NCI-H774 (cell line): ENCODE data around the gene ARHGEF18.
A peak's percentile ranks its signal among the peaks of the same experiment; 100 is the strongest.

ENCODE experiments used
- DNase-seq: peaks from one replicate; lab custom pipeline; 2025; lab: John Stamatoyannopoulos, UW

ARHGEF18 gene

GRCh38 chr19:7383284-7383683 lies 34.5 kb downstream of the ARHGEF18 start:
- no peak for DNase-seq

DNA sequence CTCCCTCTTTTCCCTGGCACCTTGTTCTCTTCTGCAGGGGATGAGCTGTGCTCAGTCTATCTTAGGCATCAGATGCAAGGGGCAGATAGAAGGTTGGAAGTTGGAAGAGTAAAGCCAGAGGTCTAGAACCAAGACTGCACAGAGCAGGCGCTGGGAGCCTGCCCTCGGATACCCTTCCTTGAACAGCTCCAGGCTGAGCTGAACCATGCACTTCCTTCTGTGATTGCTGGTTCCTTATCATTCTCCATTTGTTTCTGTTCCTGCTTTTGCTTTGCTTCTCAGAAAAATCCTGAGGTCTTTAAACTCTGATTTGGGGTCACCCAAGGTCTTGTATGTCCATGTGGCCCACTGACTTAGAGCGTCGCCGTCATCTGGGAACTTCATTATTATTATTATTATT lies 36.3 kb downstream of the ARHGEF18 start:
- DNase-seq: no peak

DNA sequence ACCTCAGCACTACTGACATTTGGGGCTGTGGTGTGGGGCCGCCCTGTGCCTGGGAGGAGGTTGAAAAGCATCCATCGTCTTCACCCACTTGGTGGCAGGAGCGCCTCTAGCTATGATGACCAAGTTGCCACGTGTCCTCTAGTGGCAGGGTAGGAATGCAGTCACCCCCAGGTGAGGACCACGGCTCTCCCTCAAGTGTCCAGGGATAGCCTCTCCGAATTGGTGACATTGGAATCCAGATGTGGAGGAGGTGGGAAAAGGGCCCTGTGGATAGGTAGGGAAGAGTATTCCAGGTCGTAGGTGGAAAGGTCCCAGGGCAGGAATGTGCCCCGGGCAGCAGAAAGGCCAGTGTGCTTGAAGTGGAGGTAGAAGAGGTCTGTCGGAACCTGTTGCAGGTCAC lies 37.6 kb downstream of the ARHGEF18 start:
- no peak for DNase-seq

GRCh38 chr19:7386769-7387168 lies 38.0 kb downstream of the ARHGEF18 start:
- DNase-seq: no peak

DNA sequence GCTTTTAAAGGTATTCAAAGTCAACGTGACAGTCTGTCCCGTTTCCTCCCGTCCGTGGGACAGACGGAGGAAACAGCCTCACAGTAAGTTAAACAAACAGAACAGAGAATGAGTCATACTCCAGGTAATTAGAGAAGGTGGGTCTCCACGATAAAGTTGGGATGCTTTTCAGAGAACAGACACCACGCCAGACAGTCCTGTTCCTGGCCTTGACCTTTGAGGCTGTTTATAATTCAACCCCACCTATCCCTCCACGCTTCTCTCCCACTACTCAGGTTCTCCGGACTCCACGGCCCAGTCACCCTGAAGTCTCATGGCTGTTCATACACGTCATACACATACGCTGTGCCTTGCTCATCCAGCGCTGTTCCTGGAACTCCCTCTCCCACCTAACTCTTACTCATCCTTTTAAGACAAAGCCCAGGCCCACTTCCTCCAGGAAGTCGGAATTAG lies 42.5 kb downstream of the ARHGEF18 start:
- no peak for DNase-seq

DNA sequence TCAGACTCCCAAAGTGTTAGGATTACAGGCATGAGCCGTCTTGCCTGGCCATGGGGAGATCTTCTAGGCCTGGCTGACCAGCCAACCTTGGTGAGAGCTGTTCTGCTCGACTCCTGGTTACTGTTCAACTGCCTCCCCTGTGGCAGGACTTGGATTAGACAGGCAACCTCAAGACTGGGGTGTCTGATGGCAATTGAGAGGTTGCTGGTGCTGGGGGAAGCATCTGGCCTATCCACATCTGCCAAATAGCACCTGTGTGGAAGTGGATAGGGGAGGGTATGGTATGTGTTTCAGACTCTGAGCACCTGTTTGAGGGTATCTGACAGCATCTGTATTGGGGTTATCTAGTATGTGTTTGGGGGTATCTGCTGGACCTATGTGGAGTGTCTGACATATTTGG lies 44.7 kb downstream of the ARHGEF18 start:
- no peak for DNase-seq

- DNase-seq: no peak
These were observed 45.4 kb downstream of the ARHGEF18 start for GRCh38 chr19:7393939-7394730.

DNA sequence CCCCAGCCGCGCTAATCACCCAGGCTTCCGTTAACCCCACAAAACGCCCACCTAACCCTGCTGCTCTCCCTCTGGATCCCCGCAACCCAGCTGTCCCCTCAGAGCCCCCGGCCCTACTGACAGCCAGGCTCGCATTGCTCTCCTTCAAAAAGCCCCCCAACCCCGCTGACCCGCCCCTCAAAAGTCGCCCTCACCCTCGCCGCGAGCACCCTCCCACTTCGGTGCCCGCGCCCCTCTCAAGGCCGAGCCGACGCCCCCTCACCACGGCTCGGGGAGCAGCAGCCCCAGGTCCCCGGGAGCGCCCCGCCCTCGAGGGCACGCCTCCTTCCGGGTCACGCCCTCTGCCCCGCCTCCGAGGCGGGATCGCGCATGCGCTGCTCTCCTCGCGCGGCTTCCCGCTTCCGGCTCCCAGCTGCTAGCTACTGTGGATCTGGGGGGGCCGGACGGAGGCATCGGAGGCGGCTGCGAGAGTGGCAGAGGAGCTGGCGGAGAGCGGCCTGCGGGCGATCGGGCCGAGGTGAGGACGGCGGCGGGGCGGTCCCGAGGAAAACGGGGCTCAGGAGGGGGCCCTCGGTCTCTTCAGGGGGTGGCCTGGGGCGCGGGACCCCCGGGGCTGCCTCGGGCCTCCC lies 46.1 kb downstream of the ARHGEF18 start:
- peak; percentile 88 for DNase-seq

DNA sequence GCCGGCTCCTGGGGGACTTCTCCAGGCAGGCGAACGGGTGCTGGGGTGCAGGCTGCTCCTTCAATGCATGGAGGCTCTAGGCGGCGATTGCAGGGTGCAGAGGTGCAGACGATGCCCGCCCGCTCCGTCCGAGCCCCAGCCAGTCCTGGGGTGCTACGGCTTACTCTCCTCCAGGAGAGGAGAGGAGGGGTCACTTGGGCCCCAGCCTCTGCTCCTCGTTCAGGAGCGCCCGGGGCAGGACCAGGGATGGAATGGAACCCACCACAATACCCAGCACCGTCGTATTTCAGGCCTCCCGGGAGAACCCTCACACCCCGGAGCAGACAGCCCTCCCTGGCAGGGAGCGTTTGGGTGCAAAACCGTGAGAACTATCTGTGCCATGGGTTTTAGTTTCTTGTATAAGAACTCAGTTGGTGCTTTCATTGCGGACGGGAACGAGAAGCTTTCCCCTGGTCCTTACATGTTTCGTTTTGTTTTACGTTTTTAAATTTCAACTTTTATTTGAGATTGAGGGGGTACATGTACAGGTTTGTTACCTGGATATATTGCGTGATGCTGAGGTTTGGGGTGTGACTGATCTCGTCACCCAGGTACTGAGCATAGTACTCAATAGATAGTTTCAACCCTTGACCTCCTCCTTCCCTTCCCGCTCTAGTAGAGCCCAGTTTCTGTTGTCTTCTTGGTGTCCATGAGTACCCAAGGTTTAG lies 46.8 kb downstream of the ARHGEF18 start:
- DNase-seq: no peak

GRCh38 chr19:7397687-7398086 lies 49.0 kb downstream of the ARHGEF18 start:
- no peak for DNase-seq
